HG02885 (cell line): ENCODE data around the gene LTBP1.
A peak's percentile ranks its signal among the peaks of the same experiment; 100 is the strongest.

Experiments
- ATAC-seq: cut with Tn5 transposase; IDR thresholded peaks from one replicate; pipeline ENCODE4 v1.9.1; 2021; ENCODE audit warnings: mild to moderate bottlenecking; ENCODE audit not compliant: unreplicated experiment, poor library complexity

LTBP1 gene

DNA sequence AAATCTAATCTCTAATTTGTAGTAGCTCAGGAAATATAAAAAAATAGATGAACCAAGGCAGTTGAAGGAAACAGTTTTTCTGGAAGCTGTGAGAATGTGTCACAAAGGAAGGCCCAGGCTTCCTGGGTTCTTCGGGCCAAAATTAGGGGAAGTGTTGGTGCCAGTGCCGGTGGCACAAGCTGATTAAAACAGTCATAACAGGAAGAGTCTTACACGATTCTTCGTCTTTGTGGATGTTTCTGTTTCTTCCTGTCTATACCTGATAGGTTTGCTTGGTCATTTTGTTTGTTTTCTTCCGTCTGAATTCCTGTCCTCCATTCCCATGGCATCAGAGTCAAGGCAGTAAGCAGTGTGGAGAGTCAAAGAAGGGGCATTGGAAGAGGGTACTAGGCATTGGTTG lies 294.3 kb downstream of the LTBP1 start:
- no peak for ATAC-seq

DNA sequence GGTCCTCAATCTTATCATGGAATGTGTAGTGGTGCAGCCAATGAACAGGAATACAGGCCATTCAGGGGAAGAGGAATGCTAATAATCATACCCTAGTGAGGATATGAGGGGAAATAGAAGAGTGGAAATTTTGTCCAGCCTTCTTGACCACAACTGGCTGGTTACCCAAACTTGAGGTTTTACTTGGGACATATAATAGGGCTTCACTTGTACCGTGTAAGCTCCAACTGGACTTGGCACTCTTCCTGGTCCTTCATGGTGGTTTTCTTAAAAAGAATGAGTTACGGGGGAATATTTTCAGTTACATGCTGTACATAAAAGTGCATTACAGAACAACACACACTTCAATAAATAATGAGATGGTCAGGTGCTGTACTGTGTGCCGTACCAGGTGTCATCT lies 294.8 kb downstream of the LTBP1 start:
- ATAC-seq: no peak

- ATAC-seq: no peak
Measured at GRCh38 chr2:33242845-33243244, 296.1 kb downstream of the LTBP1 start.

- ATAC-seq: no peak
Measured at GRCh38 chr2:33246432-33246831, 299.7 kb downstream of the LTBP1 start.

- ATAC-seq: no peak
Measured at GRCh38 chr2:33247365-33247764, 300.6 kb downstream of the LTBP1 start.

- ATAC-seq: no peak
Measured at GRCh38 chr2:33250417-33251029, 303.8 kb downstream of the LTBP1 start.

DNA sequence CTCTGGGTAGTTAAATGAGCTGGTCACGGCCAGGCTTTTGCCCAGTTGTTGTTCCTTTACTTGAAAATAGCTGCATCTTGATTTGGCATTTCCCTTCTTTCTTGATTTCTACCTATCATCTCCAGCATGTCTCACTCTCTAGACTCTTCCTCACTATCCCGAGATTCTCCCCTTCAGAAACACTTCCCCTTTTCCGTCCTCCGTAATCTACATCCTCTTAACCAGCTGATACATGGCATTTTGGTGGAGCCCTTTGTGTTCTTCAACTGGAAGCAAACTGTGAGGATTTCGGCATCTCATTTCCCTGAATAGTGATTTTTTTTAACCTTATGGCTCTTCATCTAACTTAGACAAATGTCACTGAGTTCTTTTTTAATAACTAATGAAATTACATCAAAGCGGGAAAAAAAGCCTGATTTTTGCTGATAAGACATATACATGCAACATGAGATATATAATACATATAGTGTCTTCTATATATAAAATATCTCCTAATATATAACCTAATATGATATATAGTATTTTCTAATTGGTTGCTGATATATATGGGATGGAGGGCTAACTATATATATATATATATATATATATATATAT lies 309.5 kb downstream of the LTBP1 start:
- ATAC-seq: no peak

DNA sequence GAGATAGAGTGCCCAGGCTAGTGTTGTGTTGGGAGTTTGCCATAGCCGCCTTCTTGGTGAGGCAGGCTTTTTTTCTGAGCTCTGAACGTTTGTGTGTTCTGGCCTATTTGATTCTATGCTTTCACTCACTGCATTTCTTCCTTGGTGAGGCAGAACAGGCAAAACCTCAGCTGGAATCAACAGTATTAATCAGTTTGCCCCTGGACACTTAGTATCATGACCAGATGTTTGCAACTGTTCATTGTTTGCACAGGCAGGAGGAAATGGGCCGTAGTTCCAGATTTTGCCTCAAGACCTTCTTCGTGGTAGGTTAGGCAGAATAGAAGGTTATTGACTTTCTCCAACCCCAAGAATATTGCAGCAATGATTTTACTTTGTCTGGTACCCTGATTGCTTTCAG lies 311.6 kb downstream of the LTBP1 start:
- no peak for ATAC-seq

DNA sequence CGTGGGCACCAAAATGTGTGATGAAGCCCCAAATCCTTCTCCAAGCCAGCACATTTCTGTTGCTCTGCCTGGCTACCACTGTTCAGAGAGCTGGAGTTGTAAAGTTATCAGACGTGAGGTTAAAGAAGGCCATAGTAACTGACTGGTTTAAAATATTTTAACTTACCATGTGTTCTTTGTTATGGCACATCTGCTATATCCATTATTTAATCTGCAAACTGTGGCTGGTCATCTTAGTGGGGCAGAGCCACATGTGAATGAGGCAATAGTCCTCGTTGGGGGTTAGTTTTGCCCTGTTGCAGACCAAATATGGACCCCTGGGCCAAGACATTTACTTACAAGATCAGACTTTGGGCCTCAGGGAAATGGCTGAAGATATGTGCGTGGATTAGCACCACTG lies 315.3 kb downstream of the LTBP1 start:
- ATAC-seq: no peak

DNA sequence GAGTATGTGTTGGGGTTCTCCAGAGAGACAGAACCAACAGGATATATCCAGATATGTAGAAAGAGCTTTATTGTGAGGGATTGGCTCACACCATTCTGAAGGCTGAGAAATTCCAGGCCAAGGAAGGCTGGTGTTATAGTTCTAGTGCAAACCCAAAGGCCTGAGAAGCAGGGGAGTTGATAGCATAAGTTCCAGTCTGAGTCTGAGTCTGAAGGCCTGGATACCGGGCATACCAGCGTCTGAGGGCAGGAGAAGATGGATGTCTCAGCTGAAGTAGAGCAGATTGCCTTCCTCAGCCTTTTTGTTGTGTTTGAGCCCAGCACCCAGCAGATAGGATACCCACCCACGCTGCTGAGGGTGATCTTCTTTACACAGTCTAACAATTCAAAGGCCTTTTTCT lies 318.0 kb downstream of the LTBP1 start:
- no peak for ATAC-seq

- no peak for ATAC-seq
Measured at GRCh38 chr2:33265584-33266338, 319.0 kb downstream of the LTBP1 start.

- no peak for ATAC-seq
Measured at GRCh38 chr2:33266467-33266866, 319.7 kb downstream of the LTBP1 start.

DNA sequence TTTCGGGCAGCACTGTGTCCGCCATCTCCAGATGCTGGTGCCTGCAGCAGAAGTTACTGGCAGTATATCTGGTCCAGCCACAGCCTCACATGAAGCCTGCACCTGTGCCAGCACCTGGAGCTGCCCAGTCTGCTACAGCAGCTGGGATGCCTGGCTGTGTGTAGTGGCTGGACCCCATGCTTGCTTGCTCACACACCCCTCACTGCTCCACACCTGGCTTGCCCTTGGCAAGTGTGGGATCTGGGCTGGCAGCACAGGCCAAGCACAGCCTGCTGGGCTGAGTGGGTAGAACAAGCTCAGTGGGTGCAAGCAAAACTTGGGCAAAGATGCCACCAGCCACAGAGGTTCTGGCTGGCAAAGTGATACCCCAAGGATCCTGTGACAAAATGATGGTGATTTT lies 320.3 kb downstream of the LTBP1 start:
- no peak for ATAC-seq

- ATAC-seq: no peak
Measured at GRCh38 chr2:33267756-33268155, 321.0 kb downstream of the LTBP1 start.

- no peak for ATAC-seq
Measured at GRCh38 chr2:33268246-33268831, 321.6 kb downstream of the LTBP1 start.

- ATAC-seq: peak; percentile 95
Measured at GRCh38 chr2:33272001-33272400, 325.2 kb downstream of the LTBP1 start.

GRCh38 chr2:33273479-33273878 lies 326.7 kb downstream of the LTBP1 start:
- no peak for ATAC-seq

DNA sequence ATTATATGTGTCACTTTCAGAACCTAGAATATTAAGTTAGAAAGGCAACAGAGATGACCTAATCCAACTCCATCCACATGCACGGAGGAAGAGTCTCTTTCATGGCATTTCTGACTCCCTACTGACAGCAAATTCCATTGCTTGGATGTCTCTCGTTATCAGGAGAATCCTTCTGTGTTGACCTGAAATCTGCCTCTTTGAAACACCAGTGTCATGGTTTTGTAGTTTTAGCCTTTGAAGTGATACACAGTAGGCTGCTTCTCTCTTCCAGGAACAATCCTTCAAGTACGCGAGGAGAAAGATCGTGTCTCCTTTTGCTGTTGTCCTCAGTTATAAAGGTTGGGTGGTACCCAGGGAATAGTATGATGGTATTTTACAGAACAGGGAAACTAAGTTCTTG lies 327.8 kb downstream of the LTBP1 start:
- no peak for ATAC-seq

DNA sequence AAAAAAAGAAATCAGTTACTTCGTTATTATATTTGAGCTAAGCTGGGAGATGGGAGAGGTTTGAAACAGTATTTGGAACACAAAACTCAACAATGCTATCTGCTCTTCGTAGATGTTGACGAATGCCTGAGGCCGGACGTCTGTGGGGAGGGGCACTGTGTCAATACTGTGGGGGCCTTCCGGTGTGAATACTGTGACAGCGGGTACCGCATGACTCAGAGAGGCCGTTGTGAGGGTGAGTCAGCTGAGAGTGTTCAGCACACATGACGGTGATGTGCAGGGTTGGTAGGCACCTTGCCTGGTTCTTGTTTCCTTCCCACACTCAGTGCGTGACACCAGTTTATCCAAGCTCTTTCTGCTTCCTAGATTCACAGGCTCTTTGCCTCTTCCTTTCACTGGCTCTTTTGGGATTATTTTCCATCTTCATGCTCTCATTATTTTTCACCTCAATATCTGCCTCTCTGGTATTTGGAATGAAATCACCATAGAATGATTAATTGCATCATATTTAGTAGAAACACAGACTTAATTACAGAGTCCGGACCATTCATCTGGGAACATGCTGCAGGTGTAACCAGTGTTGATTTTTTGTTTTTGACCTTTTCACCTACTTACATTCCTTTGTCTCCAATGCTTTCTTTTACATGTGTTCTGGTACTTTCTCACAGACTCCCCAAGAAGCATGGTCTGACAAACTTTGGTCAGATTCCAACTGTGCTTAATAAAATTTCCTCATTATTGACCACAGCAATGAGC lies 329.1 kb downstream of the LTBP1 start:
- no peak for ATAC-seq

GRCh38 chr2:33277002-33277426 lies 330.3 kb downstream of the LTBP1 start:
- ATAC-seq: no peak
